ENCODE results near the gene BCL7A. TPM values are rescaled to one million over a fixed set of nuclear protein-coding genes. Genes with fewer than 3 reads are reported as not detected.

The BCL7A gene
- total and polyA plus RNA-seq, 9 of the 15 experiments (the other 6 are each of a cell fraction or from before 2014, with no cell fraction given): 0.25 to 21.9 (median 14.9) TPM

DNA sequence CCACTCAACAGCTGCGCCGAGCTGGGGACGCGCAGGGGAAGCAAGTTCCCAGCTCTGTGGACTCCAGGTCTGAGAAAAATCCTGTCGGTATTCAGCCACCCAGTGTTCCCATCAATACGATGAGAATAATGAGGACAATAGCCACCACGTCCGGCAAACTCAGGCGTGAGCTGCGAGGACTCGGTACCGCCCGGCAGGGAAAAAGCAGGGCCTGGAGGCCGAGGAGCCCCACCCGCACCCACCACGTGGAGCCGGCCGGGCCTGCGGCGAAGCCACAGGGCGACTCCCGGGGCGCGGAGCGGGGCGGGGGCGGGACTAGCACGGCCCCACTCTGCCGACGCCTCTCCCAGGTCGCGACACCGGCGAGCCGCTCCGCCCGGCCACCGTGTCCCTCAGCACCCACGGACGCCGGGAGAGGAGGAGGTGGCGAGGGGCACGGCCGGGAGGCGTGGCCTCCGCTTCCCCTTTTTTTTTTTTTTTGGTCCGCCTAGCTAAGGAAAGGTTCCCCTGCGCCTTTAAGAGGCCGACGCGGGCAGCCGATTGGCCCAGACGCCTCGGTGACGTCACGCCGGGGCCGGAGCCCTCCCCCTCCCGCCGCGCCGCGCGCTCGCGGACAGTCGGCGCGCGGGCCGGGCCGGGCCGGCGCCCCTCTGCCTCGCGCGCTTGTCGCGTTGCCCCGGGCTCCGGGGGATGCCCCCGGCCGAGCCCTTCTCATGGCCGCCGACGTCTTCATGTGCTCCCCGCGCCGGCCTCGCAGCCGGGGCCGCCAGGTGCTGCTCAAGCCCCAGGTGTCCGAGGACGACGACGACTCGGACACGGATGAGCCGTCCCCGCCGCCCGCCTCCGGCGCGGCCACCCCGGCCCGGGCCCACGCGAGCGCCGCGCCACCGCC is 56.7 kb downstream of the BCL7A start, which contains the start of gene MLXIP (continued):
- TF ChIP-seq TAL1 (IDR thresholded peaks at IDR 0.05) (no peak), ZKSCAN8 (CRISPR knock-in tag; IDR thresholded peaks at IDR 0.05) (no peak), ZNF408 (CRISPR knock-in tag; IDR thresholded peaks at IDR 0.05; ENCODE audit: low read depth) (no peak), MBD2 (IDR thresholded peaks at IDR 0.05; ENCODE audit: borderline replicate concordance, low read depth) (no peak), SUPT5H (IDR thresholded peaks at IDR 0.05) (peak; percentile 32; the same call in 1 of the 2 replicates), ARNT (IDR thresholded peaks at IDR 0.05) (no peak), ZBTB1 (CRISPR knock-in tag; IDR thresholded peaks at IDR 0.05; ENCODE audit: borderline replicate concordance, low read depth) (peak; percentile 84; the same call in 1 of the 2 replicates), ZNF57 (CRISPR knock-in tag; IDR thresholded peaks at IDR 0.05) (0 out of 2 replicates have a peak, but pooled peaks have one; percentile 20), MYC (IDR thresholded peaks at IDR 0.05; ENCODE audit: low read depth, low read length) (peak; percentile 97), MYC (CRISPR knock-in tag; IDR thresholded peaks at IDR 0.05; ENCODE audit: borderline replicate concordance, low read depth) (no peak), KDM1A (IDR thresholded peaks at IDR 0.05) (no peak), ZNF24 (IDR thresholded peaks at IDR 0.05) (no peak), ZNF124 (CRISPR knock-in tag; IDR thresholded peaks at IDR 0.05) (no peak), ZNF133 (CRISPR knock-in tag; IDR thresholded peaks at IDR 0.05) (no peak), SIN3B (IDR thresholded peaks at IDR 0.05; ENCODE audit: low read depth) (peak; percentile 19; the same call in 1 of the 2 replicates), ZC3H11A (IDR thresholded peaks at IDR 0.05; ENCODE audit: low read depth, low read length) (no peak), ZNF253 (CRISPR knock-in tag; conservative IDR thresholded peaks at IDR 0.05) (no peak; the same call in 1 of the 2 replicates), MTA2 (IDR thresholded peaks at IDR 0.05; ENCODE audit: low read depth) (no peak), SETDB1 (IDR thresholded peaks at IDR 0.05; ENCODE audit: low read length) (no peak), CHCHD3 (CRISPR knock-in tag; IDR thresholded peaks at IDR 0.05) (no peak), SREBF2 (CRISPR knock-in tag; IDR thresholded peaks at IDR 0.05) (no peak), RCOR1 (IDR thresholded peaks at IDR 0.05; ENCODE audit: borderline replicate concordance in 1 of 2, low read depth in 2 of 2, low read length in 2 of 2) (peak in 1 of 2 experiments; percentile 12; a peak in 1 of 4 replicates), KAT7 (CRISPR knock-in tag; IDR thresholded peaks at IDR 0.05; ENCODE audit: borderline replicate concordance) (no peak), POLR2AphosphoS5 (IDR thresholded peaks at IDR 0.05; ENCODE audit: control insufficient read depth, insufficient read depth, low read depth, low read length) (peak; percentile 64), ZFP30 (CRISPR knock-in tag; IDR thresholded peaks at IDR 0.05; ENCODE audit: borderline replicate concordance) (no peak), FOXA1 (IDR thresholded peaks at IDR 0.05; ENCODE audit: borderline replicate concordance) (no peak), ZC3H4 (CRISPR knock-in tag; IDR thresholded peaks at IDR 0.05; ENCODE audit: borderline replicate concordance) (no peak), OTX1 (CRISPR knock-in tag; IDR thresholded peaks at IDR 0.05) (no peak)
- TF ChIP-seq, protein P1, sequence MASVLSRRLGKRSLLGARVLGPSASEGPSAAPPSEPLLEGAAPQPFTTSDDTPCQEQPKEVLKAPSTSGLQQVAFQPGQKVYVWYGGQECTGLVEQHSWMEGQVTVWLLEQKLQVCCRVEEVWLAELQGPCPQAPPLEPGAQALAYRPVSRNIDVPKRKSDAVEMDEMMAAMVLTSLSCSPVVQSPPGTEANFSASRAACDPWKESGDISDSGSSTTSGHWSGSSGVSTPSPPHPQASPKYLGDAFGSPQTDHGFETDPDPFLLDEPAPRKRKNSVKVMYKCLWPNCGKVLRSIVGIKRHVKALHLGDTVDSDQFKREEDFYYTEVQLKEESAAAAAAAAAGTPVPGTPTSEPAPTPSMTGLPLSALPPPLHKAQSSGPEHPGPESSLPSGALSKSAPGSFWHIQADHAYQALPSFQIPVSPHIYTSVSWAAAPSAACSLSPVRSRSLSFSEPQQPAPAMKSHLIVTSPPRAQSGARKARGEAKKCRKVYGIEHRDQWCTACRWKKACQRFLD (CRISPR knock-in tag; IDR thresholded peaks at IDR 0.05): peak; percentile 94
- TF ChIP-seq, protein P2, sequence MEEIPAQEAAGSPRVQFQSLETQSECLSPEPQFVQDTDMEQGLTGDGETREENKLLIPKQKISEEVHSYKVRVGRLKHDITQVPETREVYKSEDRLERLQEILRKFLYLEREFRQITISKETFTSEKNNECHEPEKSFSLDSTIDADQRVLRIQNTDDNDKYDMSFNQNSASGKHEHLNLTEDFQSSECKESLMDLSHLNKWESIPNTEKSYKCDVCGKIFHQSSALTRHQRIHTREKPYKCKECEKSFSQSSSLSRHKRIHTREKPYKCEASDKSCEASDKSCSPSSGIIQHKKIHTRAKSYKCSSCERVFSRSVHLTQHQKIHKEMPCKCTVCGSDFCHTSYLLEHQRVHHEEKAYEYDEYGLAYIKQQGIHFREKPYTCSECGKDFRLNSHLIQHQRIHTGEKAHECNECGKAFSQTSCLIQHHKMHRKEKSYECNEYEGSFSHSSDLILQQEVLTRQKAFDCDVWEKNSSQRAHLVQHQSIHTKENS (CRISPR knock-in tag; IDR thresholded peaks at IDR 0.05): no peak
